ENCODE results near the gene AEBP1.

DNA sequence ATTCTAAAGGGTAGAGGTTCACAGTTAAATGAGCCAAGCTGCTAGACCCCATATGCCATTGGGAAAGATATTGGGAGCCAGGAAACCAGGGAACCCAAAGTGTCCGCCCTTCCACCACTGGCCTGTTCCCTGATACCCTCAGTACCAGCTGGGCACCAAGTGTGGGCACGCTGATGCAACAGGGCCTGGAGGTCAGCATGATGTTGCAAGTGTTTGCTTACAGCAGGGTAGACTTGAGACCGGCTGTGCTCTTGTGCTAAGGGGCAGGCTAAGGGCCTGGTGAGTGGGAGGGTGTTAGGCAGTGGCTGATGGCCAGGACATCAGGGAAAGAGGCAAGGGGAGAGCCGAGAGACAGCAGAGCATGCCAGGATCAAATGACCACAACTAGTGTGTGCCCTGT is 58.0 kb downstream of the AEBP1 start:
- TF ChIP-seq EZH2 (IDR thresholded peaks at IDR 0.05) (no peak), POLR2AphosphoS5 (IDR thresholded peaks at IDR 0.05; ENCODE audit: borderline replicate concordance, low read depth, low read length) (no peak)
